Right ventricle myocardium superior (tissue), 1 donor: ENCODE data around the gene LHFPL6. TPM values are rescaled to one million over a fixed set of nuclear protein-coding genes. Genes with fewer than 3 reads are reported as not detected.
A peak's percentile ranks its signal among the peaks of the same experiment; 100 is the strongest.

Experiments used
- ATAC-seq: fragments of 200-7000 bp; cut with Tn5 transposase; one replicate; pipeline ENCODE4 v1.9.1; 2020; ENCODE audit warnings: mild to moderate bottlenecking; ENCODE audit not compliant: poor library complexity
- DNase-seq: peaks from one replicate; pipeline ENCODE4 v3.0.0-alpha.2; 2020
- intact Hi-C: fragments of 100-400 bp; cut with DNase I; formaldehyde crosslinking; loops from one replicate; pipeline ENCODE4 v1.11.2; 2022
- long read RNA-seq: library from polyadenylated mRNA; unstranded; transcript quantifications from one replicate; pipeline ENCODE4 v2.0.0, GENCODE V29; 2021
- total RNA-seq: library from RNA; stranded (reverse); fragmentation: NEBNext Ultra II Directional; extraction: Animal tissue kit (Norgen Biotek cat#: 25700); gene quantifications from one replicate; pipeline ENCODE4 v1.2.1, GENCODE V29; 2021
- donor health status: DM: no; HTN: yes; CAD: no; lungs with severe emphysema.

The LHFPL6 gene
- 53.0 TPM for total RNA-seq
- long read RNA-seq, partial matches to known transcripts: 2 of 4 reads
- long read RNA-seq, other reads (novel, unspliced or antisense): 1 of 4 reads

GRCh38 chr13:39602614-39603366 is at the start of gene LHFPL6:
Gene LHFPL6, minus strand, starts transcription at chr13:39603193.
- intact Hi-C loops: loop anchor here (5.0 kb wide), 1 partner anchor 190 kb away; no protein-coding TSS in a partner anchor
- DNase-seq (peak; percentile 92), ATAC-seq (peak; percentile 96)

- ATAC-seq (no peak), DNase-seq (no peak)
- intact Hi-C loops: no loop called here
Observed at GRCh38 chr13:39646122-39646521, 43.1 kb upstream of the LHFPL6 start.

GRCh38 chr13:39641645-39642044 is 38.7 kb upstream of the LHFPL6 start:
- no peak for ATAC-seq
- DNase-seq: no peak
- intact Hi-C loops: no loop called here

- no peak for ATAC-seq
Observed at GRCh38 chr13:39637890-39638289, 34.9 kb upstream of the LHFPL6 start.

GRCh38 chr13:39635564-39635963 is 32.6 kb upstream of the LHFPL6 start:
- DNase-seq (no peak), ATAC-seq (no peak)
- intact Hi-C loops: no loop called here

More at GRCh38 chr13:39637890-39638289, 34.9 kb upstream of the LHFPL6 start:
- intact Hi-C loops: no loop called here
- DNase-seq: no peak

- intact Hi-C loops: no loop called here
- DNase-seq (no peak), ATAC-seq (no peak)
Observed at GRCh38 chr13:39632994-39633393, 30.0 kb upstream of the LHFPL6 start.

GRCh38 chr13:39631307-39631706 is 28.3 kb upstream of the LHFPL6 start:
- ATAC-seq (no peak), DNase-seq (no peak)
- intact Hi-C loops: no loop called here

GRCh38 chr13:39623466-39623865 is 20.5 kb upstream of the LHFPL6 start:
- intact Hi-C loops: no loop called here
- ATAC-seq: no peak
- DNase-seq: no peak

- no peak for ATAC-seq
- DNase-seq: no peak
Observed at GRCh38 chr13:39618561-39618960, 15.6 kb upstream of the LHFPL6 start.

GRCh38 chr13:39616087-39616694 is 13.2 kb upstream of the LHFPL6 start:
- no peak for DNase-seq
- intact Hi-C loops: no loop called here

More at GRCh38 chr13:39618561-39618960, 15.6 kb upstream of the LHFPL6 start:
- intact Hi-C loops: no loop called here

GRCh38 chr13:39612023-39612637 is 9.1 kb upstream of the LHFPL6 start:
- ATAC-seq (peak; percentile 76), DNase-seq (peak; percentile 48)
- intact Hi-C loops: loop anchor here (2.0 to 5.0 kb wide), 3 partner anchors 350 to 560 kb away; no protein-coding TSS in a partner anchor

More at GRCh38 chr13:39616087-39616694, 13.2 kb upstream of the LHFPL6 start:
- peak; percentile 88 for ATAC-seq

GRCh38 chr13:39607876-39608275 is 4.9 kb upstream of the LHFPL6 start:
- intact Hi-C loops: no loop called here
- DNase-seq (no peak), ATAC-seq (no peak)

GRCh38 chr13:39605677-39606320 is 2.8 kb upstream of the LHFPL6 start:
- ATAC-seq (no peak), DNase-seq (no peak)
- intact Hi-C loops: no loop called here

- intact Hi-C loops: loop anchor here (5.0 kb wide), 1 partner anchor 192 kb away; no protein-coding TSS in a partner anchor
- no peak for ATAC-seq
- no peak for DNase-seq
Observed at GRCh38 chr13:39604756-39605155, 1.8 kb upstream of the LHFPL6 start.

- DNase-seq (peak; percentile 47), ATAC-seq (peak; percentile 30)
- intact Hi-C loops: loop anchor here (5.0 kb wide), 1 partner anchor 191 kb away; no protein-coding TSS in a partner anchor
Observed at GRCh38 chr13:39603424-39603947, 493 bp upstream of the LHFPL6 start.

GRCh38 chr13:39602277-39602613 is 748 bp downstream of the LHFPL6 start:
- ATAC-seq (no peak), DNase-seq (no peak)
- intact Hi-C loops: loop anchor here (5.0 kb wide), 1 partner anchor 190 kb away; no protein-coding TSS in a partner anchor

- no peak for DNase-seq
- intact Hi-C loops: loop anchor here (5.0 kb wide), 1 partner anchor 189 kb away; no protein-coding TSS in a partner anchor
- ATAC-seq: no peak
Observed at GRCh38 chr13:39601636-39602035, 1.4 kb downstream of the LHFPL6 start.

- ATAC-seq: peak; percentile 59
- intact Hi-C loops: loop anchor here (5.0 kb wide), 1 partner anchor 188 kb away; no protein-coding TSS in a partner anchor
- peak; percentile 64 for DNase-seq
Observed at GRCh38 chr13:39600766-39601165, 2.2 kb downstream of the LHFPL6 start.
